ENCODE measurements around the gene C16orf96. TPM values are rescaled to one million over a fixed set of nuclear protein-coding genes. Genes with fewer than 3 reads are reported as not detected.

The C16orf96 gene
- total and polyA plus RNA-seq, 2 of the 13 experiments (the other 11 are each of a cell fraction or from before 2014, with no cell fraction given): 0.03 TPM; not detected in 1

DNA sequence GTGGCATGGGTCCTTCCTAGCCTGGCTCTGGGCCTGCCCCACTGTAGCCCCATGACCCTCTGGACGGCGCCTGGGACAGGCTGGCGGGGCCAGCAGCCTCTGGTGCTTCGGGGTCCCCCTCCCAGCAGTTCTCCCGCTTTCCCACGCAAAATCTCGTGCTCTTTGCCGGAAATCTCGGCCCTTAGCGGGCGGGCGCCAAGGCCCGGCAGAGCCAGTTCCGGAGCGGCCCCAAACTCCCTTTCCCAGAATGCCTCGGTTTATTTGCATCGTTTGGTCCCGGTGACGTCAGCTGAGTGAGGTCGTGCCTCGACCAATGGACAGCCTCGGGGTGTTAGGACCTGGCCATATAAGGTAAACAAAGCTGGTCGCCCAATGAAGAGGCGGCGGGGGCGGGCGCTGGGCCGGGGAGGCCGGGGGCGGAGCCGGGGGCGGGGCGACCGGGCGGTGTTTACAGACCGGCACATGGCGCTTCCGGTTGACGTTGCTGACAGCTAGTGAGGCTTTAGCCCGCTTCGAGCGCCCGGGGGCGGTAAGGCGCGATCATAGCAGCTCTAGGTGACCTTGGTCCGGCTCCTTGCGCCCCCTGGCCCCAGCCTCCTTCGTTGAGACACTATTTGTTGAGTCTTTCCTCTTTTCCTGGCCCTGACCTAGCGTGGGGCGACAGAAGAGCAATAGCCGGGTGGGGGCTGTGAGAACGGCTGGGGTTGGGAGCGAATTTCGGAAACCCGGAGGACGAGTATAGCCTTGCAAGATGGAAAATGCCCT lies 60.1 kb downstream of the C16orf96 start (continued):
- TF ChIP-seq, protein P1, sequence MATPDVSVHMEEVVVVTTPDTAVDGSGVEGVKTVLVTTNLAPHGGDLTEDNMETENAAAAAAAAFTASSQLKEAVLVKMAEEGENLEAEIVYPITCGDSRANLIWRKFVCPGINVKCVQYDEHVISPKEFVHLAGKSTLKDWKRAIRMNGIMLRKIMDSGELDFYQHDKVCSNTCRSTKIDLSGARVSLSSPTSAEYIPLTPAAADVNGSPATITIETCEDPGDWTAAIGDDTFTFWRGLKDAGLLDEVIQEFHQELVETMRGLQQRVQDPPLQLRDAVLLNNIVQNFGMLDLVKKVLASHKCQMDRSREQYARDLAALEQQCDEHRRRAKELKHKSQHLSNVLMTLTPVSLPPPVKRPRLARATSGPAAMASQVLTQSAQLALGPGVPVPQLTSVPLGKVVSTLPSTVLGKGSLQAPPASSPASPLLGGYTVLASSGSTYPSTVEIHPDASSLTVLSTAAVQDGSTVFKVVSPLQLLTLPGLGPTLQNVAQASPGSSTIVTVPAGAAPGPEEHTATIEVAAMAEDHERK (CRISPR knock-in tag; IDR thresholded peaks at IDR 0.05; ENCODE audit: low read depth): 0 out of 2 replicates have a peak, but pooled peaks have one; percentile 48
- TF ChIP-seq LCORL (IDR thresholded peaks at IDR 0.05) (no peak), LCORL (CRISPR knock-in tag; IDR thresholded peaks at IDR 0.05) (peak; percentile 68), FIP1L1 (IDR thresholded peaks at IDR 0.05; ENCODE audit: borderline replicate concordance, insufficient read depth, low read depth, low read length) (no peak), BORCS8-MEF2B (CRISPR knock-in tag; IDR thresholded peaks at IDR 0.05) (peak; percentile 37; the same call in 1 of the 2 replicates), NFE2L1 (CRISPR knock-in tag; IDR thresholded peaks at IDR 0.05; ENCODE audit: borderline replicate concordance) (no peak), ATF7 (IDR thresholded peaks at IDR 0.05) (peak; percentile 81), ATF7 (CRISPR knock-in tag; IDR thresholded peaks at IDR 0.05) (no peak), ZNF607 (CRISPR knock-in tag; IDR thresholded peaks at IDR 0.05; ENCODE audit: borderline replicate concordance) (no peak; the same call in 1 of the 2 replicates), ZNF850 (CRISPR knock-in tag; conservative IDR thresholded peaks at IDR 0.05) (no peak), HOXA9 (CRISPR knock-in tag; IDR thresholded peaks at IDR 0.05; ENCODE audit: borderline replicate concordance) (no peak), CBX2 (IDR thresholded peaks at IDR 0.05; ENCODE audit: low read depth, low read length) (no peak), CBX2 (CRISPR knock-in tag; IDR thresholded peaks at IDR 0.05; ENCODE audit: low read depth) (no peak), ZNF543 (CRISPR knock-in tag; IDR thresholded peaks at IDR 0.05) (no peak; the same call in 1 of the 2 replicates), MLLT10 (CRISPR knock-in tag; IDR thresholded peaks at IDR 0.05) (no peak), NFATC3 (CRISPR knock-in tag; IDR thresholded peaks at IDR 0.05) (no peak), ZSCAN12 (CRISPR knock-in tag; IDR thresholded peaks at IDR 0.05) (no peak), ZNF572 (CRISPR knock-in tag; IDR thresholded peaks at IDR 0.05) (no peak)
- TF ChIP-seq, protein P2, sequence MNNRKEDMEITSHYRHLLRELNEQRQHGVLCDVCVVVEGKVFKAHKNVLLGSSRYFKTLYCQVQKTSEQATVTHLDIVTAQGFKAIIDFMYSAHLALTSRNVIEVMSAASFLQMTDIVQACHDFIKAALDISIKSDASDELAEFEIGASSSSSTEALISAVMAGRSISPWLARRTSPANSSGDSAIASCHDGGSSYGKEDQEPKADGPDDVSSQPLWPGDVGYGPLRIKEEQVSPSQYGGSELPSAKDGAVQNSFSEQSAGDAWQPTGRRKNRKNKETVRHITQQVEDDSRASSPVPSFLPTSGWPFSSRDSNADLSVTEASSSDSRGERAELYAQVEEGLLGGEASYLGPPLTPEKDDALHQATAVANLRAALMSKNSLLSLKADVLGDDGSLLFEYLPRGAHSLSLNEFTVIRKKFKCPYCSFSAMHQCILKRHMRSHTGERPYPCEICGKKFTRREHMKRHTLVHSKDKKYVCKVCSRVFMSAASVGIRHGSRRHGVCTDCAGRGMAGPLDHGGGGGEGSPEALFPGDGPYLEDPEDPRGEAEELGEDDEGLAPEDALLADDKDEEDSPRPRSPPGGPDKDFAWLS (CRISPR knock-in tag; IDR thresholded peaks at IDR 0.05; ENCODE audit: borderline replicate concordance): no peak
- TF ChIP-seq, protein P3, sequence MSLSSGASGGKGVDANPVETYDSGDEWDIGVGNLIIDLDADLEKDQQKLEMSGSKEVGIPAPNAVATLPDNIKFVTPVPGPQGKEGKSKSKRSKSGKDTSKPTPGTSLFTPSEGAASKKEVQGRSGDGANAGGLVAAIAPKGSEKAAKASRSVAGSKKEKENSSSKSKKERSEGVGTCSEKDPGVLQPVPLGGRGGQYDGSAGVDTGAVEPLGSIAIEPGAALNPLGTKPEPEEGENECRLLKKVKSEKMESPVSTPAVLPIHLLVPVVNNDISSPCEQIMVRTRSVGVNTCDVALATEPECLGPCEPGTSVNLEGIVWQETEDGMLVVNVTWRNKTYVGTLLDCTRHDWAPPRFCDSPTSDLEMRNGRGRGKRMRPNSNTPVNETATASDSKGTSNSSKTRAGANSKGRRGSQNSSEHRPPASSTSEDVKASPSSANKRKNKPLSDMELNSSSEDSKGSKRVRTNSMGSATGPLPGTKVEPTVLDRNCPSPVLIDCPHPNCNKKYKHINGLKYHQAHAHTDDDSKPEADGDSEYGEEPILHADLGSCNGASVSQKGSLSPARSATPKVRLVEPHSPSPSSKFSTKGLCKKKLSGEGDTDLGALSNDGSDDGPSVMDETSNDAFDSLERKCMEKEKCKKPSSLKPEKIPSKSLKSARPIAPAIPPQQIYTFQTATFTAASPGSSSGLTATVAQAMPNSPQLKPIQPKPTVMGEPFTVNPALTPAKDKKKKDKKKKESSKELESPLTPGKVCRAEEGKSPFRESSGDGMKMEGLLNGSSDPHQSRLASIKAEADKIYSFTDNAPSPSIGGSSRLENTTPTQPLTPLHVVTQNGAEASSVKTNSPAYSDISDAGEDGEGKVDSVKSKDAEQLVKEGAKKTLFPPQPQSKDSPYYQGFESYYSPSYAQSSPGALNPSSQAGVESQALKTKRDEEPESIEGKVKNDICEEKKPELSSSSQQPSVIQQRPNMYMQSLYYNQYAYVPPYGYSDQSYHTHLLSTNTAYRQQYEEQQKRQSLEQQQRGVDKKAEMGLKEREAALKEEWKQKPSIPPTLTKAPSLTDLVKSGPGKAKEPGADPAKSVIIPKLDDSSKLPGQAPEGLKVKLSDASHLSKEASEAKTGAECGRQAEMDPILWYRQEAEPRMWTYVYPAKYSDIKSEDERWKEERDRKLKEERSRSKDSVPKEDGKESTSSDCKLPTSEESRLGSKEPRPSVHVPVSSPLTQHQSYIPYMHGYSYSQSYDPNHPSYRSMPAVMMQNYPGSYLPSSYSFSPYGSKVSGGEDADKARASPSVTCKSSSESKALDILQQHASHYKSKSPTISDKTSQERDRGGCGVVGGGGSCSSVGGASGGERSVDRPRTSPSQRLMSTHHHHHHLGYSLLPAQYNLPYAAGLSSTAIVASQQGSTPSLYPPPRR (CRISPR knock-in tag; IDR thresholded peaks at IDR 0.05; ENCODE audit: borderline replicate concordance): peak; percentile 65; the same call in 1 of the 2 replicates

All from HepG2 (cell line).